Natural killer cell (primary cell): ENCODE data around the gene ST3GAL3. TPM values are rescaled to one million over a fixed set of nuclear protein-coding genes. Genes with fewer than 3 reads are reported as not detected.

ENCODE experiments used
- ATAC-seq, 3 donors: fragments of 150-1000 bp in 2 of 3; fragments of 200-7000 bp in 1 of 3; cut with Tn5 transposase; 1 replicate in 1 of 3; 2 replicates in 2 of 3; pipeline ENCODE4 v1.10.0; 2021; ENCODE audit warnings: mild to moderate bottlenecking in 2 of 3, moderate library complexity in 2 of 3
- DNase-seq, 2 donors: peaks; one replicate each; pipeline versions ENCODE4 v3.0.0 to v3.0.0-alpha.2; 2013 to 2021; ENCODE audit warnings: mixed read lengths in 1 of 2
- H3K27ac ChIP-seq: one replicate; pipeline ENCODE4 v1.5.1; 2013; ENCODE audit warnings: mild to moderate bottlenecking, low read length
- H3K27me3 ChIP-seq: one replicate; pipeline ENCODE4 v1.6.1; 2013; ENCODE audit warnings: low read length; ENCODE audit not compliant: control insufficient read depth, insufficient read depth
- H3K36me3 ChIP-seq: one replicate; pipeline ENCODE4 v1.6.1; 2013; ENCODE audit warnings: low read length; ENCODE audit not compliant: control insufficient read depth, insufficient read depth
- H3K4me1 ChIP-seq: one replicate; pipeline ENCODE4 v1.6.1; 2013; ENCODE audit warnings: low read length; ENCODE audit not compliant: control insufficient read depth, insufficient read depth
- H3K4me3 ChIP-seq: one replicate; pipeline ENCODE4 v1.5.1; 2013; ENCODE audit warnings: low read length
- H3K9me3 ChIP-seq: one replicate; pipeline ENCODE4 v1.6.1; 2013; ENCODE audit warnings: low read length; ENCODE audit not compliant: control insufficient read depth, insufficient read depth
- H3K27ac Mint-ChIP-seq, 2 donors: one replicate each; pipeline ENCODE4 v1.8.0; 2022; ENCODE audit warnings: mild to moderate bottlenecking in 2 of 2, mixed read lengths in 2 of 2, moderate library complexity in 1 of 2
- H3K27me3 Mint-ChIP-seq, 2 donors: one replicate each; pipeline ENCODE4 v1.8.0; 2022; ENCODE audit warnings: low read depth in 2 of 2, mixed read lengths in 2 of 2
- H3K36me3 Mint-ChIP-seq: one replicate; pipeline ENCODE4 v1.8.0; 2022; ENCODE audit warnings: mixed read lengths
- H3K4me1 Mint-ChIP-seq, 2 donors: one replicate each; pipeline ENCODE4 v1.8.0; 2022; ENCODE audit warnings: mixed read lengths in 2 of 2
- H3K4me3 Mint-ChIP-seq: one replicate; pipeline ENCODE4 v1.8.0; 2022; ENCODE audit warnings: mild to moderate bottlenecking, moderate library complexity, mixed read lengths
- H3K9me3 Mint-ChIP-seq, 2 donors: one replicate each; pipeline ENCODE4 v1.8.0; 2022; ENCODE audit warnings: mixed read lengths in 2 of 2
- WGBS: methylation state at CpG from one replicate; pipeline ENCODE4 v1.1.7; 2013; ENCODE audit warnings: missing lambda C conversion rate; ENCODE audit not compliant: insufficient coverage; 5-methylcytosine and 5-hydroxymethylcytosine counted together
- intact Hi-C: fragments of 100-400 bp; cut with micrococcal nuclease; formaldehyde crosslinking; loops from one replicate; pipeline ENCODE4 v1.14.2; 2022
- total RNA-seq, 4 donors: library from RNA; stranded (reverse); fragments of 120-200 nt in 1 of 4; gene quantifications; one replicate each; pipeline versions ENCODE4 v1.2.3 to v1.2.4, GENCODE V29; 2013 to 2022
- TF ChIP-seq, protein P1 (sequence below): fragments of 200-600 bp; IDR thresholded peaks from one replicate; pipeline ENCODE4 v1.8.0; 2022; ENCODE audit warnings: antibody characterized with exemption

The ST3GAL3 gene
- total RNA-seq, 3 donors from 2014 or later (not counting 1 experiment from before 2014, with no cell fraction given), result 22.2 to 27.3 (median 22.3) TPM

DNA sequence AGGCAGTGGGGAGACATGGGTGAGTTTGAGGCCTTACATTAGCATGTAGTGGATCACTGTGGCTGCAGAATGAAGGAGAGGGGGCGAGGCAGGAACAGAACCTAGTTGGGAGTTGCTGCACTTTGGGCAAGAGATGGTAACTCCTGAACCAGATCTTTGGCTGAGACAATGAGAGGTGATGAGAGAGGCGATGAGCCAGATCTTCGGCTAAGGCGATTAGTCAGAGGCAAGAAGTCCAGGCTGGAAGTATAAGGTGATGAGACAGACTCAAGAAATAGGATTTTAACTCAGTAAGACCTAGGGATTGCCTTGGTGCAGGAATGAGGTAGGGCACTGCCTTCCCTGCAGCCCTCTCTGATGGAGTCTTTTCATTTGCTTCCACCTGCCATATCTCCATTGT lies 217.2 kb downstream of the ST3GAL3 start:
- Histone ChIP-seq H3K4me1 (no peaks in the 10 kb centered on the region), H3K27me3 (no peaks in the 10 kb centered on the region), H3K4me3 (no peak overlapping the region), H3K9me3 (no peaks in the 10 kb centered on the region), H3K27ac (no peak overlapping the region), H3K36me3 (no peaks in the 10 kb centered on the region)
- ATAC-seq (no peak), DNase-seq (no peak)
- WGBS, result 83% methylated on average over 4 of the region's 4 CpGs
- H3K4me3 Mint-ChIP-seq, result no peak overlapping the region
- no peaks in the 10 kb centered on the region for H3K36me3 Mint-ChIP-seq
- TF ChIP-seq, protein P1, sequence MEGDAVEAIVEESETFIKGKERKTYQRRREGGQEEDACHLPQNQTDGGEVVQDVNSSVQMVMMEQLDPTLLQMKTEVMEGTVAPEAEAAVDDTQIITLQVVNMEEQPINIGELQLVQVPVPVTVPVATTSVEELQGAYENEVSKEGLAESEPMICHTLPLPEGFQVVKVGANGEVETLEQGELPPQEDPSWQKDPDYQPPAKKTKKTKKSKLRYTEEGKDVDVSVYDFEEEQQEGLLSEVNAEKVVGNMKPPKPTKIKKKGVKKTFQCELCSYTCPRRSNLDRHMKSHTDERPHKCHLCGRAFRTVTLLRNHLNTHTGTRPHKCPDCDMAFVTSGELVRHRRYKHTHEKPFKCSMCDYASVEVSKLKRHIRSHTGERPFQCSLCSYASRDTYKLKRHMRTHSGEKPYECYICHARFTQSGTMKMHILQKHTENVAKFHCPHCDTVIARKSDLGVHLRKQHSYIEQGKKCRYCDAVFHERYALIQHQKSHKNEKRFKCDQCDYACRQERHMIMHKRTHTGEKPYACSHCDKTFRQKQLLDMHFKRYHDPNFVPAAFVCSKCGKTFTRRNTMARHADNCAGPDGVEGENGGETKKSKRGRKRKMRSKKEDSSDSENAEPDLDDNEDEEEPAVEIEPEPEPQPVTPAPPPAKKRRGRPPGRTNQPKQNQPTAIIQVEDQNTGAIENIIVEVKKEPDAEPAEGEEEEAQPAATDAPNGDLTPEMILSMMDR, result no peak
- intact Hi-C loops, result no loop called here
- H3K9me3 Mint-ChIP-seq, result no peaks in the 10 kb centered on the region
- peaks cover 0 to 8% of the 10 kb centered on the region in 2 donors for H3K4me1 Mint-ChIP-seq
- no peaks in the 10 kb centered on the region for H3K27me3 Mint-ChIP-seq
- no peak overlapping the region for H3K27ac Mint-ChIP-seq

DNA sequence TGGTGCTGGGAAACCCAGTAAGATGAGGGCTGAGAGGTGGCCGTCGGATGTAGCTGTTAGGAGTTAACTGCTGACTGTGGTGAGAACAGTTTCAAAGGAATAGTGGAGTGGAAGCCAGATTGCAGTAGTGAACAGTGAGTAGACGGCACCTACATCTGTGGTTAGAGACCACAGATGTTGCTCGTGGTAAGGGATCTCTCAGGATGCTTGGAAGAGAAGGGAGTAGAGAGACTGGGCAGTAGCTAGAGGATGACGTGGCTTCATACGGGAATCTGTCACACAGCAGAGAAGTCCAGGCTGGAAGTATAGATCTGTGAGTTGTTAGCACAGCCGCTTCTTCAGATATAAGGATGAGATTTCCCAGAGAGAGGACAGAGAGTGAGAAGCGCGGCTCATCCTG lies 218.5 kb downstream of the ST3GAL3 start:
- H3K36me3 Mint-ChIP-seq, result no peaks in the 10 kb centered on the region
- H3K9me3 ChIP-seq, result no peaks in the 10 kb centered on the region
- no peaks in the 10 kb centered on the region for H3K4me1 ChIP-seq
- H3K4me1 Mint-ChIP-seq, result no peaks in the 10 kb centered on the region
- no peaks in the 10 kb centered on the region for H3K9me3 Mint-ChIP-seq
- TF ChIP-seq, protein P1, result no peak
- no peaks in the 10 kb centered on the region for H3K27me3 Mint-ChIP-seq
- no peaks in the 10 kb centered on the region for H3K36me3 ChIP-seq
- WGBS, result 93% methylated on average over 9 of the region's 9 CpGs
- ATAC-seq (no peak), DNase-seq (no peak)
- no peaks in the 10 kb centered on the region for H3K27me3 ChIP-seq
- no peak overlapping the region for H3K4me3 ChIP-seq
- no peak overlapping the region for H3K4me3 Mint-ChIP-seq
- intact Hi-C loops, result no loop called here
- H3K27ac ChIP-seq, result no peak overlapping the region
- H3K27ac Mint-ChIP-seq, result no peak overlapping the region

DNA sequence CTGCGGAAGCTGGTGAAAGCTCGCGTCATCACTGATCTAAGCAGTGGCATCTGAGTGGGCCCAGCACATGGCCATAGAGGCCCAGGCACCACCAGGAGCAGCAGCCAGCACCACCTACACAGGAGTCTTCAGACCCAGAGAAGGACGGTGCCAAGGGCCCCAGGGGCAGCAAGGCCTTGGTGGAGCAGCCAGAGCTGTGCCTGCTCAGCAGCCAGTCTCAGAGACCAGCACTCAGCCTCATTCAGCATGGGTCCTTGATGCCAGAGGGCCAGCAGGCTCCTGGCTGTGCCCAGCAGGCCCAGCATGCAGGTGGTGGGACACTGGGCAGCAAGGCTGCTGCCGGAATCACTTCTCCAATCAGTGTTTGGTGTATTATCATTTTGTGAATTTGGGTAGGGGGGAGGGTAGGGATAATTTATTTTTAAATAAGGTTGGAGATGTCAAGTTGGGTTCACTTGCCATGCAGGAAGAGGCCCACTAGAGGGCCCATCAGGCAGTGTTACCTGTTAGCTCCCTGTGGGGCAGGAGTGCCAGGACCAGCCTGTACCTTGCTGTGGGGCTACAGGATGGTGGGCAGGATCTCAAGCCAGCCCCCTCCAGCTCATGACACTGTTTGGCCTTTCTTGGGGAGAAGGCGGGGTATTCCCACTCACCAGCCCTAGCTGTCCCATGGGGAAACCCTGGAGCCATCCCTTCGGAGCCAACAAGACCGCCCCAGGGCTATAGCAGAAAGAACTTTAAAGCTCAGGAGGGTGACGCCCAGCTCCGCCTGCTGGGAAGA lies 223.0 kb downstream of the ST3GAL3 start:
- WGBS, result 95% methylated on average over 10 of the region's 10 CpGs
- Histone ChIP-seq H3K9me3 (no peaks in the 10 kb centered on the region), H3K4me1 (peaks cover 21% of the 10 kb centered on the region), H3K27ac (no peak overlapping the region), H3K4me3 (no peak overlapping the region), H3K27me3 (peaks cover 26% of the 10 kb centered on the region), H3K36me3 (no peaks in the 10 kb centered on the region)
- intact Hi-C loops, result no loop called here
- Mint-ChIP-seq H3K27ac (no peak overlapping the region), H3K9me3 (no peaks in the 10 kb centered on the region), H3K4me1 (peaks cover 0 to 16% of the 10 kb centered on the region in 2 donors), H3K36me3 (no peaks in the 10 kb centered on the region), H3K4me3 (no peak overlapping the region), H3K27me3 (peaks cover 19 to 21% of the 10 kb centered on the region in 2 donors)
- TF ChIP-seq, protein P1, result no peak
- DNase-seq (peak in 1 of 2 donors; percentile 31), ATAC-seq (no peak)

DNA sequence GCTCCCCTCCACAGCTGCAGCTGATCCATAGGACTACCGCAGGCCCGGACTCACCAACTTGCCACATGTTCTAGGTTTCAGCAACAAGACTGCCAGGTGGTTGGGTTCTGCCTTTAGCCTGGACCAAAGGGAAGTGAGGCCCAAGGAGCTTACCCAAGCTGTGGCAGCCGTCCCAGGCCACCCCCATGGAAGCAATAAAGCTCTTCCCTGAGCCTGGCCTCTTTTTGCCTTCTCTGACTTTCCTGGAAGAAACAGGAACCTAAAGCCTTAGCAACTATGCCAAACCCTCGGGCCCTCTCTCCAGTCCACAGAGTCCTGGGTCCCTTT lies 223.6 kb downstream of the ST3GAL3 start:
- Histone ChIP-seq H3K27ac (no peak overlapping the region), H3K27me3 (peaks cover 31% of the 10 kb centered on the region), H3K9me3 (no peaks in the 10 kb centered on the region), H3K36me3 (no peaks in the 10 kb centered on the region), H3K4me3 (no peak overlapping the region), H3K4me1 (peaks cover 25% of the 10 kb centered on the region)
- no peaks in the 10 kb centered on the region for H3K36me3 Mint-ChIP-seq
- ATAC-seq (no peak), DNase-seq (no peak)
- no peaks in the 10 kb centered on the region for H3K9me3 Mint-ChIP-seq
- WGBS, result 87% methylated on average over 4 of the region's 4 CpGs
- intact Hi-C loops, result no loop called here
- TF ChIP-seq, protein P1, result no peak
- no peak overlapping the region for H3K4me3 Mint-ChIP-seq
- peaks cover 19 to 26% of the 10 kb centered on the region in 2 donors for H3K27me3 Mint-ChIP-seq
- peaks cover 0 to 16% of the 10 kb centered on the region in 2 donors for H3K4me1 Mint-ChIP-seq
- no peak overlapping the region for H3K27ac Mint-ChIP-seq
